ENCODE data around the gene TUBA3C. TPM values are rescaled to one million over a fixed set of nuclear protein-coding genes. Genes with fewer than 3 reads are reported as not detected.

TUBA3C gene
- total RNA-seq, 1 experiment from 2014 or later: not detected

DNA sequence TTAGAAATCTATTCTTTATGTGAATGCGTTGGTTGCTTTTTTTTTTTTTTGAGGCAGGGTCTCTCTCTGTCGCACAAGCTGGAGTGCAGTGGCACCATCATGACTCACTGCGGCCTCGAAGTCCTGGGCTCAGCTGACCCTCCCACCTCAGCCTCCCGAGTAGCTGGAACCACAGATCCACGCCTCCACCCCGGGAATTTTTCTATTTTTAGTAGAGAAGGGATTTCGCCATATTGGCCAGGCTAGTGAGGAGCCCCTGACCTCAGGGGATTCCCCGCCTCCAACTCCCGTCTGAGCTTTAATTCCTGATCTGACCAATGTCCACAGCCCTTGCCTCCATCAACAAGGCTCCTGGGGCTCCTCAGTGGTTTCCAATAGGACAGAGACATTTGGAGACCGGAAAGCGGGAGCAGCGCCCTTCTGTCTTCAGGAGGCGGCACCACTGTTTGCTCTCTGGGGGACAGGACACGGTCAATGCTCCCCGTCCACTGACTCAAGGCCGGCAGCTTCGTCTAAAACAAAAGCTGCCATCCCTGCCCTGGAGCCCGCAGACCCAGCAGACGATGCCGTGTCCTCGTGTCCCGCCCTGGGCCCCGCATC lies 503 bp downstream of the TUBA3C start:
- no peak overlapping the region for H2BK5ac ChIP-seq (ENCODE audit: insufficient read length, low read length)
- H3K27ac ChIP-seq (ENCODE audit: insufficient read length, low read depth, low read length): no peak overlapping the region
- H3K18ac ChIP-seq (ENCODE audit: insufficient read length, low read depth, low read length): no peak overlapping the region
- H4K20me1 ChIP-seq (ENCODE audit: control insufficient read depth, insufficient read depth, insufficient read length): no peaks in the 10 kb centered on the region
- H2BK120ac ChIP-seq (ENCODE audit: low read depth, low read length, poor library complexity, severe bottlenecking): no peak overlapping the region
- no peak overlapping the region for H3K14ac ChIP-seq (ENCODE audit: insufficient read depth, low read length)
- H3K4me1 Mint-ChIP-seq: no peaks in the 10 kb centered on the region
- H3K4me2 ChIP-seq (ENCODE audit: insufficient read depth, insufficient read length, low read length): no peak overlapping the region
- no peak overlapping the region for H2BK15ac ChIP-seq (ENCODE audit: low read depth, low read length)
- no peaks in the 10 kb centered on the region for H3K4me1 ChIP-seq (ENCODE audit: insufficient read depth, low read length)
- peaks cover 97% of the 10 kb centered on the region for H3K9me3 ChIP-seq (ENCODE audit: control insufficient read depth, low read depth, low read length)
- peaks cover 2% of the 10 kb centered on the region; the same call in 1 of the 2 replicates for H3K27me3 Mint-ChIP-seq (ENCODE audit: low read depth)
- H2AK5ac ChIP-seq (ENCODE audit: insufficient read length, low read length): no peak overlapping the region
- H3T11ph ChIP-seq (ENCODE audit: low read length): no peak overlapping the region
- peaks cover 6 to 47% (median 11%) of the 10 kb centered on the region in 3 experiments; a peak in 6 of 7 replicates for H3K36me3 Mint-ChIP-seq (ENCODE audit: insufficient read depth in 1 of 3, low read depth in 3 of 3)
- no peak overlapping the region for H2BK12ac ChIP-seq (ENCODE audit: insufficient read length, low read depth, low read length)
- peaks cover 95 to 97% of the 10 kb centered on the region in 2 experiments for H3K9me3 Mint-ChIP-seq
- no peak overlapping the region for H3K23ac ChIP-seq (ENCODE audit: insufficient read length, low read depth, low read length)
- H2BK20ac ChIP-seq (ENCODE audit: low read depth, low read length, poor library complexity, severe bottlenecking): no peak overlapping the region
- no peaks in the 10 kb centered on the region for H3K79me2 ChIP-seq (ENCODE audit: insufficient read depth, low read length)
- no peak overlapping the region for H3K9ac ChIP-seq (ENCODE audit: extremely low read depth, insufficient read length, low read length)
- DNase-seq: no peak
- TF ChIP-seq, protein P1, sequence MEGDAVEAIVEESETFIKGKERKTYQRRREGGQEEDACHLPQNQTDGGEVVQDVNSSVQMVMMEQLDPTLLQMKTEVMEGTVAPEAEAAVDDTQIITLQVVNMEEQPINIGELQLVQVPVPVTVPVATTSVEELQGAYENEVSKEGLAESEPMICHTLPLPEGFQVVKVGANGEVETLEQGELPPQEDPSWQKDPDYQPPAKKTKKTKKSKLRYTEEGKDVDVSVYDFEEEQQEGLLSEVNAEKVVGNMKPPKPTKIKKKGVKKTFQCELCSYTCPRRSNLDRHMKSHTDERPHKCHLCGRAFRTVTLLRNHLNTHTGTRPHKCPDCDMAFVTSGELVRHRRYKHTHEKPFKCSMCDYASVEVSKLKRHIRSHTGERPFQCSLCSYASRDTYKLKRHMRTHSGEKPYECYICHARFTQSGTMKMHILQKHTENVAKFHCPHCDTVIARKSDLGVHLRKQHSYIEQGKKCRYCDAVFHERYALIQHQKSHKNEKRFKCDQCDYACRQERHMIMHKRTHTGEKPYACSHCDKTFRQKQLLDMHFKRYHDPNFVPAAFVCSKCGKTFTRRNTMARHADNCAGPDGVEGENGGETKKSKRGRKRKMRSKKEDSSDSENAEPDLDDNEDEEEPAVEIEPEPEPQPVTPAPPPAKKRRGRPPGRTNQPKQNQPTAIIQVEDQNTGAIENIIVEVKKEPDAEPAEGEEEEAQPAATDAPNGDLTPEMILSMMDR (conservative IDR thresholded peaks at IDR 0.05): no peak
- no peak overlapping the region for H4K5ac ChIP-seq (ENCODE audit: insufficient read length, low read depth, low read length)
- no peak overlapping the region for H3K56ac ChIP-seq (ENCODE audit: insufficient read length, low read depth, low read length)
- no CpG with 5 or more reads among the region's 24 CpGs for WGBS (ENCODE audit: extremely low coverage, insufficient read length, low lambda C conversion rate)
- no peak overlapping the region for H4K8ac ChIP-seq (replicated peaks; ENCODE audit: insufficient read length, low read depth, low read length)
- no peak overlapping the region for H3K27ac Mint-ChIP-seq
- no peaks in the 10 kb centered on the region for H3K79me1 ChIP-seq (ENCODE audit: insufficient read depth, low read depth, low read length, poor library complexity, severe bottlenecking)
- no peak overlapping the region for H3K4me3 Mint-ChIP-seq
- H3K27me3 ChIP-seq (ENCODE audit: insufficient read depth, low read length): no peaks in the 10 kb centered on the region
- no peak overlapping the region for H4K91ac ChIP-seq (ENCODE audit: insufficient read length, low read depth, low read length)
- H3K4ac ChIP-seq (ENCODE audit: low read depth, low read length): no peak overlapping the region
- H3K23me2 ChIP-seq (ENCODE audit: insufficient read length, low read depth, low read length, poor library complexity, severe bottlenecking): no peaks in the 10 kb centered on the region
- no peak overlapping the region for H2AFZ ChIP-seq (ENCODE audit: low read length)
